ENCODE data around the gene CAB39. TPM values are rescaled to one million over a fixed set of nuclear protein-coding genes. Genes with fewer than 3 reads are reported as not detected.

CAB39 gene
- 81.0 TPM for total RNA-seq

DNA sequence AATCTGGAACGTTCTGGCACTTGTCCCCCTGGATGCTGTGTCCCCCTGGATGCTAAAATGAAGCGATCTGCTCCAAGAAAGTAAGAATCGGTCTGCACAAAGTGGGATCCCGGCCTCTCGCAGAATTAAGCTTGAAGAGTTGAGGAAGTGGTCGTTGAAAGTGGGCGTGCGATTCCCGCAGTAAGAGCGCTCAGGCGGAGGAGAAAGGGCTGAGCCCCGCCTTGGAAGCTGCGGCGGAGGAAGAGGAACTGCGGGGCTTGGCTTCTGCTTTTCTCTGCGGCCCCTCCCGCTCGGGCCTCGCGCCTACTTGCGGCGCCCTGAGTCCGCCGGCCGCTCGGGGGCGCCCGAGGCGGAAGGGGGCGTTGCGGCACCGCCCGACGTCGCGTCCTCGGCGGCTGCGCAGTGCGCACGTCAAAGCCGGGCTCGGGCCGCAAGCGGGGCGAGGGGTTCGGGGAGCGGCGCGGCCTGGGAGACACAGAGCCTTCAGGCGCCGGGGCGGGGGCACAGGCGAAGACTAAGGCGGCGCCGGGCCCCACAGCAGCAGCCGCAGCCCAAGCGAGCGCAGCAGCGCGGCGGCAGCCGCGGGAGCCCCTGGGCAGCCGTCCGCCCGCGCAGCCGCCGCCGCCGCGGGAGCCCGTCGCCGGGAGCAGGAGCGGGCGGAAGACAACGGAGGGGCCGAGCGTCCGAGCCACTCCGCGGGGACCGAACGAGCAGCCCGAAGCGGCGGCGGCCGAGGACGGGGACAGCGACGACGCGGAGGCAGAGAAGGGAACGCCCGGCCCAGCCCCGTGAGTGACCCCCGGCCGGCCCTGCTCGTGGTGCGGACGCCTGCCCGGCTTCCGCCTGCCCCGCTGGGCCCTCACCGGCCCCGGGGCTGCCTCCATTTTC, at the start of gene CAB39:
CAB39 (plus strand) TSS at position 400 of the 888 bp plus-strand sequence. CDS start 47,160 bp downstream, outside the sequence.
- Histone ChIP-seq H3K9me3 (ENCODE audit: low read depth, low read length) (no peaks in the 10 kb centered on the region), H3K4me1 (ENCODE audit: insufficient read depth, low read length) (peaks cover 65% of the 10 kb centered on the region), H3K27me3 (ENCODE audit: insufficient read depth, low read length) (no peaks in the 10 kb centered on the region), H3K4me3 (ENCODE audit: low read length) (peak within 1 kb of the TSS; percentile 86)

DNA sequence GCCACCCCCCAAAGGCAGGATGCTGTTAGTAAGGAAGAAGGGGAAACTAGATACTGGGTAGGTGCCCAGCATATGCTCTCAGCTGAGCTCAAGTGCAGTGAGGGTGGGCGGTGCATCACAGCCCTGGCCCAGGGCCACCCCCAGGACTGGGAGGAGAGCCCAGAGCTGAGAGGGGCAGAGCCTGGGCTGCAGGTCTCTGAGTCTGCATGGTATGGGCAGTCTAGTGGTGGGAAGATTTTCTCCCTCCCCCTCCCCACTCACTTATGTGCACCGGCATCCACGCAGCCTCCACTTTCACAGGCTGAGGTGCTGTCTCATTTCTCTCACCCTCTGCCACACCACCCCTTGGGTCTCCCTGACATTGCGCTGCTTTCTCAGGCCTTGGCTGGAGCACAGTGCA, 48.5 kb upstream of the CAB39 start:
- peaks cover 100% of the 10 kb centered on the region for H3K4me1 ChIP-seq (ENCODE audit: insufficient read depth, low read length)
- H3K27me3 ChIP-seq (ENCODE audit: insufficient read depth, low read length): no peaks in the 10 kb centered on the region
- H3K9me3 ChIP-seq (ENCODE audit: low read depth, low read length): no peaks in the 10 kb centered on the region
- H3K4me3 ChIP-seq (ENCODE audit: low read length): no peak overlapping the region

DNA sequence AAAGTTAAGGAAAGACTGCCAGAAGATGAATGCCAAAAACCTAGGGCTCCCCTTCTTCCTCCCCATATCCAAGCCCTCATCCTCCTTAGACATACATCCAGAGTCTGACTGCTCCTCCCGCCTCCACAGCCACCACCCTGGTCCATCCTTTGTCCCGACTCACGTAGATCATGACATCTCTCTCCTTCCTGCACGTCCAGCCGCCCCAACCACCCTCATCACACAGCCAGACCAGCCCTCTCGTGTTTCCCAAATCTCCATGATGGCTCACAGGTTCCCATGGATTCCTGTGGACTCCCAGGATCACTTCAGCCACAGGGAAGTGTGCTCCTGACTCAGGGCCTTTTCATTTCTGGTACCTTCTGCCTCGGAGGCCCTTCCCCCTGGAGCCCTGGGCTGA, 47.8 kb upstream of the CAB39 start:
- Histone ChIP-seq H3K9me3 (ENCODE audit: low read depth, low read length) (no peaks in the 10 kb centered on the region), H3K4me1 (ENCODE audit: insufficient read depth, low read length) (peaks cover 100% of the 10 kb centered on the region), H3K4me3 (ENCODE audit: low read length) (no peak overlapping the region), H3K27me3 (ENCODE audit: insufficient read depth, low read length) (no peaks in the 10 kb centered on the region)

DNA sequence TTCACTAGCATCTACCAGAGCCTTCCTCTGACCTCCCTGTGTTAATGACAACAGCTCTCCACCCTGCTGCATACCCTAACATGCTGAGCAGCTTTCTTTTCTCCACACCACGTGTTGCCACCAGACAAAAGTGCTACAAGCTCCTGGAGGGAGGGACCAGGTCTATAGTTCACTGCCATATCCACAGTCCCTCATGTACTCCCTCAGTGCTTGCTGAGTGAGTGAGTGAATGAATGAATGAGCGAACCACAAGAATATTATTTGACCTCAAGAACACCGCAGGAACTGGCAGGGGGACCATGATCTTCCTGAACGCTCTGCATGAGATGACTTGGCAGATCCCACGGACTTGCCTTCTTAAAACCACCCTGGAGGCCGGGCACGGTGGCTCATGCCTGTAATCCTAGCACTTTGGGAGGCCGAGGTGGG, 47.4 kb upstream of the CAB39 start:
- Histone ChIP-seq H3K27me3 (ENCODE audit: insufficient read depth, low read length) (no peaks in the 10 kb centered on the region), H3K9me3 (ENCODE audit: low read depth, low read length) (no peaks in the 10 kb centered on the region), H3K4me3 (ENCODE audit: low read length) (no peak overlapping the region), H3K4me1 (ENCODE audit: insufficient read depth, low read length) (peaks cover 100% of the 10 kb centered on the region)

DNA sequence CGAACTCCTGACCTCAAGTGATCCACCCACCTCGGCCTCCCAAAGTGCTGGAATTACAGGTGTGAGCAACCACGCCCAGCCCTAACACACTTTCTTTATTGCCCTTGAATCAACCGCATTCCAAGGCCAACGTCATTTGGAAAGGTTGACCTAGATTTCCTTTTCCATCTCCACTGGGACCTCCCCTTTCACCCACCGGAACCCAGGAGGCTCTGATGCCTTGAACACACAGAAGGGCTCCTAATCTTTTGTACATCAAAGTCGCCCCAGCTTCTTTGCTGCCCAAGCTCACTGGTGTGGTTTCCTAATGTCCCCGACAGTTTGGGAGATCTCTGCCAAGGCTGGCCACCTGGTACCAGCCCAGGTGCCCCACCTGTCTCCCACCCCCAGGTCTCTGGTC, 46.2 kb upstream of the CAB39 start:
- peaks cover 91% of the 10 kb centered on the region for H3K4me1 ChIP-seq (ENCODE audit: insufficient read depth, low read length)
- no peaks in the 10 kb centered on the region for H3K27me3 ChIP-seq (ENCODE audit: insufficient read depth, low read length)
- H3K4me3 ChIP-seq (ENCODE audit: low read length): no peak overlapping the region
- no peaks in the 10 kb centered on the region for H3K9me3 ChIP-seq (ENCODE audit: low read depth, low read length)

DNA sequence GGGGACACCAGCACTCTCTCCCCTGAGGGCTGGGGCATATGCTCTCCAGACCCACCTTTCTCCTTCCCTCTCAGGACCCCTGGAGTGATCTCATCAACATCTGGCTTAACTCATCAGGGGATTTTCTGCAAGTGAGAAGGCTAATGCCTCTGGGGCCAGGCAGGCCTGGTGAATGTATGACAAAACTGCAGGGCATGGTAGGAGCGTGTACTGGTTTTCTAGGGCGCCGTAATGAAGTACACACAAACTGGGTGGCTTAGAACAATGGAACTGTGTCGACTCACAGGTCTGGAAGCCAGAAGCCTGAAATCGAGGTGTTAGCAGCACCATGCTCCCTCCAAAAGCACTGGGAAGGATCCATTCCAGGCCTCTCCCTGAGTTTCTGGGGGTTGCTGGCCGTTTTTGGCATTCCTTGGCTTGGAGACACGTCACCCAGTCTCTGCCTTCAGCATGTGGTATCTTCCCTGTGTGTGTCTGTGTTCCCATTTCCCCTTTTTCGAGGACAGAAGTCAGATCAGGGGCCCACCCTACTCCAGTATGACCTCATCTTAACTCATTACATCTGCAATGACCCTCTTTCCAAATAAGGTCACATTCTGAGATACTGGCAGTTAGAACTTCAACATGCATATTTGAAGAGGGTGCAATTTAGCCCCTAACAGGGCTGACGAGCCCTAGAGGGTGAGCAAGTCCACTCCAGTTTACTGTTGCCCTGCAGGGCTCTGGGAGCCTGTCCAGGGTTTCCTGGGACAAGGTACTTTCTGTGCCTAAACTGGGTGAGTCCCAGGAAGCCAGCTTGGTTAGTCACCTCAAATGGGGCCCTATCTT, 45.5 kb upstream of the CAB39 start:
- Histone ChIP-seq H3K4me3 (ENCODE audit: low read length) (no peak overlapping the region), H3K4me1 (ENCODE audit: insufficient read depth, low read length) (peaks cover 85% of the 10 kb centered on the region), H3K27me3 (ENCODE audit: insufficient read depth, low read length) (no peaks in the 10 kb centered on the region), H3K9me3 (ENCODE audit: low read depth, low read length) (no peaks in the 10 kb centered on the region)

DNA sequence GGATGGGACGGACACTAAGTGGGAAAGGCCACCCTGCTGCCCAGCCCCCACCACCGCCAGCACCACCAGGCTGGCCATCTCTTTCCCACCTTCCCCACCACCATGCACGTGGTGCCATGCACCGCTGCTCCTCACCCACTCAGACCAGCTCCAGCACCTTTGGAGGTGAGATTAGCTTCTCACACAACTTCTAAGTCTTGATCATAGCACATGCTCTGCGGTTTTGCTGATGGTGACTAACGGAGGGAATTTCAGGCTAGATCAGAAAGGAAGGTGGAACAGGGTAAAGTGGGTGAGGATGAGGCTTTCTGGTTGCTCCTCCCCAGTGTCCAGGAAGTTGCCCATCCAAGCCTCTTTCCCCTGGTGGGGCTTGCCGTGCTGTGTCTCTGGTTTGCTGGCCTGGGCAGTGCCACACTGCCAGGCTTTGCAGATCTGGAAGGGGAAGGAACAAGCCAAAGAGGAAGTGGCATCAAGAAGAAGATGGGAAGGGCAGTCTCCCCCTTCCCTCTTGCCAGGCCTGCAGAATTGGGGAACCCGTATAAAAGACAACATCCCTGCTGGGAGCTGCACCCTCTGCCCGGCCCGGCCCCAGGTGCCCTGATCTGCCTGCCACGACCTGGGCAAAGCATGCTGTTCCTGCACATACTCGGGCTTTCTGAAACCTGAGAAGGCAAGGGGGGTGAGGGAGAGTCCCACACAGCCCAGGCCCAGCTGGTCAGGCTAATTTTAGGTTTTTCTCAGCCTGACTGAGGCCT, 44.3 kb upstream of the CAB39 start:
- H3K4me3 ChIP-seq (ENCODE audit: low read length): no peak overlapping the region

DNA sequence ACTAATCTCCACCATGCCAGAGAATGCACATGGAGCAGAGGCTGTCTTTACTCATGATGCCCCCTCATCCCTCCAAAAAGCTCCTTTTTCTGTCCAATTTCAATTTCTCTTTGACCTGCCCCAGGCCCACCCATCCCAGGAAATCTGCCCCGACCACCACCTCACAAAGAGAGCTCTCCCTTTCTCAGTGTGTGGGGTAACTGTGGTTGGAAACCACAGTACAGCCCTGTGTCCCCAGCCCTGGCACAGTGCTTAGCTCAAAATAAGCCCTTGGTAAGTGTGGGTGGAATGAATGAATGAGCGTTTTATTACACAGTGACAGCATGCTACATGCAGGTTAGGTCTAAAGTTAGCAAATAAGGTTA, 43.7 kb upstream of the CAB39 start:
- Histone ChIP-seq H3K4me1 (ENCODE audit: insufficient read depth, low read length) (peaks cover 66% of the 10 kb centered on the region), H3K4me3 (ENCODE audit: low read length) (no peak overlapping the region), H3K9me3 (ENCODE audit: low read depth, low read length) (no peaks in the 10 kb centered on the region), H3K27me3 (ENCODE audit: insufficient read depth, low read length) (no peaks in the 10 kb centered on the region)

More for the DNA sequence above, 44.3 kb upstream of the CAB39 start:
- H3K4me1 ChIP-seq (ENCODE audit: insufficient read depth, low read length): peaks cover 72% of the 10 kb centered on the region
- H3K9me3 ChIP-seq (ENCODE audit: low read depth, low read length): no peaks in the 10 kb centered on the region
- no peaks in the 10 kb centered on the region for H3K27me3 ChIP-seq (ENCODE audit: insufficient read depth, low read length)

DNA sequence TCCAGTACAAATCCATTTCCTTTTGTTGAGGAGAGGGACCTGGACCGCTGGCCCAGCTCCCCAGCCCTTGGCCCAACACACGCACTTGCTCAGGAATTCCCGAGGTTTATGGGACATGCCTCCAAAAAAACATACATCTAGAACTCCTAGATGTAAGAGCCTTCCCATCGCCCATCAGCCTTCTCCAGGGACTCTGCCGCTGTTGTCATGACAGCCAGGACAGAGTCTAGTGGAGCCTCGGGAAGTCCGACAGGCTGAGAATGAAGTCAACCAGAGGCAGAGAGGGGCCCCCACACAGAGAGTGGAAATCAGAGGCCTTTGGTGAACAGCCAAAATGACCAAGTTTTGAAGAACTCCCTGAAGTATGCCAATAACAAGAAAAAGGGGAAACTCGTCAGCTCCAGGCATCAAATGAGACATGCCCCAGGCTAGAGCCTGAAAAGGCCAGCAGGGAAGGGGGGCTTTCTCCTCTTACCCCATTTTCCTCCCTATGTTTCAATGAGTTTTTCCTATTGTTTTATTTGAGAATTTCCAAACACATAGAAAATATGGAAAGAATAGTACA, 43.2 kb upstream of the CAB39 start:
- Histone ChIP-seq H3K9me3 (ENCODE audit: low read depth, low read length) (no peaks in the 10 kb centered on the region), H3K27me3 (ENCODE audit: insufficient read depth, low read length) (no peaks in the 10 kb centered on the region), H3K4me1 (ENCODE audit: insufficient read depth, low read length) (peaks cover 61% of the 10 kb centered on the region), H3K4me3 (ENCODE audit: low read length) (no peak overlapping the region)

DNA sequence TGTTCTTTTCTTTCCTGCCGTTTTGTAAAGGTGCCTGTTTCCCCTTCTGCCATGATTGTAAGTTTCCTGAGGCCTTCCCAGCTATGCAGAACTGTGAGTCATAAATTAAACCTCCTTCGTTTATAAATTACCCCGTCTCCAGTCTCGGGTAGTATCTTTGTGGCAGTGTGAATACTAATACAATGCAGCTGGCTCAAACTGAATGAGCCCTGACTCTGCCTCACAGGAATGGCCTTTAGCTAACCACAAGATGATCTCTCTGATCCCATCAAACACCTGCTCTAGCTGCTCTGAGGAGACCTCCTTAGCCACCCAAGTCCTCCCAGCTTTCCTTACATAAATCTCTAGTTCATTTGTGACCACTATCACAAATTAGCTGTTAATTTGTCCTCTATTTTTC, 41.5 kb upstream of the CAB39 start:
- H3K27me3 ChIP-seq (ENCODE audit: insufficient read depth, low read length): no peaks in the 10 kb centered on the region
- no peak overlapping the region for H3K4me3 ChIP-seq (ENCODE audit: low read length)
- peaks cover 45% of the 10 kb centered on the region for H3K4me1 ChIP-seq (ENCODE audit: insufficient read depth, low read length)
- no peaks in the 10 kb centered on the region for H3K9me3 ChIP-seq (ENCODE audit: low read depth, low read length)

DNA sequence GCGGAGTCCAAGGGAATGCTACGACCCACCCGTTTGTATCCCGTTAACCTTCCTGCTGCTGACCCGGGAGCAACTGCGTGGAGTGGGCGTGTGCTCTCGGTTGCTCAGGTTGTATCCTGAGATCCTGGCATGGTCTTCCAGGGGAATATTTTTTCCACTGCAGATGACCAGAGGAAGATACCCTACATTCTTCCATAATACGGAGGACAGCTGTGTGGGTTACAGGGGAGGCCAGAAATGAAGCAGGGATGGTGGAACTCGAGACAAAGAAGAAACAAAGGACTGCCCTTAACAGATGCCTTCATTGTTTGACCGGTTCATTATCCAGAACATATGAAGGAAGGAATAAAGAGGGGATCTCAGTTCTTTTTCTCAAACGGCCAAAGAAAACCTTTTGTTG, 39.8 kb upstream of the CAB39 start:
- no peaks in the 10 kb centered on the region for H3K27me3 ChIP-seq (ENCODE audit: insufficient read depth, low read length)
- H3K9me3 ChIP-seq (ENCODE audit: low read depth, low read length): no peaks in the 10 kb centered on the region
- no peak overlapping the region for H3K4me3 ChIP-seq (ENCODE audit: low read length)
- peaks cover 45% of the 10 kb centered on the region for H3K4me1 ChIP-seq (ENCODE audit: insufficient read depth, low read length)

DNA sequence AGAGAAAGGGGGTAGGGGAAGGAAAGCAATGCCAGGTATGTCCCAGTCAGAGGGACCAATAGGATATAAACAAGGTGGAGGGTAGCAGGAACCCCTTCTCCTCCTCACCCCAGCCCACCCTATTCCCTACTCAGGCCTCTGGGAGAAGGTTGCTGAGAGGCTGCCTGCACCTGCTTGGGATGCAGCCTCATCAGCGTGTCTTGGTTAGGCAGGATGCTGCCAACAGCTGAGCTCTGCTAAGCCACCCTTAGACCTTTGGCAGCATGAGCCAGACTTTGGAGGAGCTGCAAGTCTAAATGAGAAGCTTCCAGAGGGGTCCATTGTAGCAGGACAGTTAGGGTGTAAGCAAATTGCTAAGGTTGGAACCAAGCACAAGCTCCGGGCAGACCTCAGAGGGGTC, 38.2 kb upstream of the CAB39 start:
- H3K9me3 ChIP-seq (ENCODE audit: low read depth, low read length): no peaks in the 10 kb centered on the region
- no peak overlapping the region for H3K4me3 ChIP-seq (ENCODE audit: low read length)
- no peaks in the 10 kb centered on the region for H3K27me3 ChIP-seq (ENCODE audit: insufficient read depth, low read length)
- H3K4me1 ChIP-seq (ENCODE audit: insufficient read depth, low read length): peaks cover 45% of the 10 kb centered on the region

DNA sequence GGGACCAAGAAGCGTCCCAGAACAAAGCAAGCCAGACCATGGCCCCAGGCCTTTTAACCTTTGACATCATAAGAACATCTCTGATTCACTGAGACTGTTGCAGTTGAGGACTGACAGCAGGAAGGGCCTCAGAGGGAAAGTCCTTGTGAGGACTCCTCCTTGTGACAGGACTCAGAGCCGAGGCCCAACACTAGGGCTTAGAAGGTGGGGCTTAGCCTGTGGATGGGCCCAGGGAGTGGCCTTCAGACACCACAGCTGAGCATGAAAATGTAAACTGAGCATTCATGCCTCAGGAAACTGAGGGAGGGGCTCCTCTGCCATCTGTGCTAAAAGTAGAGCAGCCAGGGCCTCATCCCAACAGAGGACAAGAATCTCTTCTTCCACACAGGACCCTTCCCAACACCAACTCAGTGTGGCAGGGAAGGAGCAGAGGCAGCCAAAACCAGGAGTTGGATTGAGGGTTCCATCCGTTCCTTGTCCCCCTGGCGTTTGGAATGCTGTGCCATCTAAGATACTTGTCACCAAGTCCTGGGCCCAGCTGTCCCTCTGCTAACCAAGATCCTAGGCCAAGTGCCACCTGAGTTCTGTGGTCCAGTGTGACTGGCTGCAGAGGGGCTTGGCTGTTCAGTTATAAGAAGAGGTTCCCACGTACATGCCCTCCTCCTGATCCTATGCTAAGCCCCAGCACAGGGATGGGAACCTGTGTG, 37.5 kb upstream of the CAB39 start:
- Histone ChIP-seq H3K9me3 (ENCODE audit: low read depth, low read length) (no peaks in the 10 kb centered on the region), H3K27me3 (ENCODE audit: insufficient read depth, low read length) (no peaks in the 10 kb centered on the region), H3K4me1 (ENCODE audit: insufficient read depth, low read length) (peaks cover 38% of the 10 kb centered on the region), H3K4me3 (ENCODE audit: low read length) (no peak overlapping the region)

DNA sequence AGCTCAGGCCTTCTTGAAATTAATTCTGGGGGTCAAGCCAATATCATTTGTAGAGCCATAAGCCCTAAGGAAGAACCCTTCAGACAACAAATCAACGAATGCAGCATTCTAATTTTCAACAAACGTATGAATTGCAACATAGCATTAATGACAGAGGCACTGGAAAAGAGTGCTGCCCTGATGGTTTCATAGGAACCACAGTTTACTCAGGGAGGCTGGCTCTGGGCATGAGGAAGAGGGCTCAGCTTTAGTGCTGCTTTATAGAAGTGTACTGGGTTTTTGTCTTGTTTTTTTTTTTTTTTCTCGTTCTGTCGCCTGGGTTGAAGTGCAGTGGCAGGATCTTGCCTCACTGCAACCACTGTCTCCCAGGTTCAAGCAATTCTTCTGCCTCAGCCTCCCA, 36.1 kb upstream of the CAB39 start:
- H3K4me3 ChIP-seq (ENCODE audit: low read length): no peak overlapping the region
- H3K9me3 ChIP-seq (ENCODE audit: low read depth, low read length): no peaks in the 10 kb centered on the region
- H3K27me3 ChIP-seq (ENCODE audit: insufficient read depth, low read length): no peaks in the 10 kb centered on the region
- peaks cover 34% of the 10 kb centered on the region for H3K4me1 ChIP-seq (ENCODE audit: insufficient read depth, low read length)
